GM12865 (cell line): ENCODE results near the gene DUSP28.
A peak's percentile ranks its signal among the peaks of the same experiment; 100 is the strongest.

Experiments
- DNase-seq: peaks from one replicate; pipeline ENCODE4 v3.0.0; 2010; ENCODE audit warnings: low read depth
- H3K4me3 ChIP-seq: 2 replicates; pipeline ENCODE4 v1.5.1; 2011; ENCODE audit warnings: mild to moderate bottlenecking, low read depth, low read length, control low read depth
- CTCF ChIP-seq: IDR thresholded peaks from 2 replicates; pipeline ENCODE4 v1.5.1; 2011; ENCODE audit warnings: low read length, control low read depth, low read depth, inconsistent platforms; ENCODE audit not compliant: insufficient read depth; ENCODE audit errors: missing control alignments

DUSP28 gene

GRCh38 chr2:240560084-240560479, at the start of gene DUSP28:
DUSP28 (plus strand) TSS chr2:240560357; CDS start chr2:240560685, 328 bp downstream.
- no peak for TF ChIP-seq CTCF
- DNase-seq, result peak; percentile 94
- H3K4me3 ChIP-seq, result peak within 1 kb of the TSS; percentile 90

GRCh38 chr2:240510513-240511210, 49.5 kb upstream of the DUSP28 start:
- TF ChIP-seq CTCF, result no peak

GRCh38 chr2:240511351-240512108, 48.6 kb upstream of the DUSP28 start:
- H3K4me3 ChIP-seq, result no peak overlapping the region
- no peak for TF ChIP-seq CTCF
- no peak for DNase-seq

More at GRCh38 chr2:240510513-240511210, 49.5 kb upstream of the DUSP28 start:
- DNase-seq, result no peak
- H3K4me3 ChIP-seq, result no peak overlapping the region

GRCh38 chr2:240512109-240512485, 48.1 kb upstream of the DUSP28 start:
- no peak for DNase-seq
- no peak overlapping the region for H3K4me3 ChIP-seq
- TF ChIP-seq CTCF, result no peak

GRCh38 chr2:240512666-240513535, 47.3 kb upstream of the DUSP28 start:
- no peak overlapping the region for H3K4me3 ChIP-seq
- no peak for DNase-seq
- no peak for TF ChIP-seq CTCF

GRCh38 chr2:240513549-240514287, 46.4 kb upstream of the DUSP28 start:
- H3K4me3 ChIP-seq, result no peak overlapping the region
- peak; percentile 92 for DNase-seq
- TF ChIP-seq CTCF, result peak; percentile 99
